Colon (tissue), 2 donors: ENCODE data around the gene CCNB1.
"Not testable (repeated sequence)": the region's sequence is repeated elsewhere in the genome, so short reads cannot be mapped to it uniquely, and the experiment has no call there.

Experiments used
- FAIRE-seq: peaks from 2 replicates; lab custom pipeline; 2012; peaks lifted over from hg19 to GRCh38; lab: Jason Lieb, UNC
- donor health status: control.
- donor health status: control.

CCNB1 gene

GRCh38 chr5:69187342-69187741 lies 20.4 kb downstream of the CCNB1 start:
- no peak for FAIRE-seq

DNA sequence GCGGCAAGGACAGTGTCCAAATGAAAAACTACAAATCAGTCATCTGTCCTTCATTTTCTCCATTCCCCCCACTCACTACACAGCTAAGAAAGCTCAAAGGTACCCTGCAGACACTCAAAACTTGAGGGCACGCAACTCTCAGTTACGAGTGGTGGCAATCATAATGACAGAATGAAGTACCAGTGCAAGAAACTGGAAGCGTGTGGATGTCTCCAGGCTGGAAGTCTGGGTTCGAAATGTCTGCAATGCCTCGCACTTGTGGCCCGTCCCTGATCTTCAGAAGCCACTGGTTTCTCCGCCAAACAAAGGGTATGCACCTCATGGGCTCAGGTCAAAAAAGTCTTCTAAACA lies 21.8 kb downstream of the CCNB1 start:
- no peak for FAIRE-seq

DNA sequence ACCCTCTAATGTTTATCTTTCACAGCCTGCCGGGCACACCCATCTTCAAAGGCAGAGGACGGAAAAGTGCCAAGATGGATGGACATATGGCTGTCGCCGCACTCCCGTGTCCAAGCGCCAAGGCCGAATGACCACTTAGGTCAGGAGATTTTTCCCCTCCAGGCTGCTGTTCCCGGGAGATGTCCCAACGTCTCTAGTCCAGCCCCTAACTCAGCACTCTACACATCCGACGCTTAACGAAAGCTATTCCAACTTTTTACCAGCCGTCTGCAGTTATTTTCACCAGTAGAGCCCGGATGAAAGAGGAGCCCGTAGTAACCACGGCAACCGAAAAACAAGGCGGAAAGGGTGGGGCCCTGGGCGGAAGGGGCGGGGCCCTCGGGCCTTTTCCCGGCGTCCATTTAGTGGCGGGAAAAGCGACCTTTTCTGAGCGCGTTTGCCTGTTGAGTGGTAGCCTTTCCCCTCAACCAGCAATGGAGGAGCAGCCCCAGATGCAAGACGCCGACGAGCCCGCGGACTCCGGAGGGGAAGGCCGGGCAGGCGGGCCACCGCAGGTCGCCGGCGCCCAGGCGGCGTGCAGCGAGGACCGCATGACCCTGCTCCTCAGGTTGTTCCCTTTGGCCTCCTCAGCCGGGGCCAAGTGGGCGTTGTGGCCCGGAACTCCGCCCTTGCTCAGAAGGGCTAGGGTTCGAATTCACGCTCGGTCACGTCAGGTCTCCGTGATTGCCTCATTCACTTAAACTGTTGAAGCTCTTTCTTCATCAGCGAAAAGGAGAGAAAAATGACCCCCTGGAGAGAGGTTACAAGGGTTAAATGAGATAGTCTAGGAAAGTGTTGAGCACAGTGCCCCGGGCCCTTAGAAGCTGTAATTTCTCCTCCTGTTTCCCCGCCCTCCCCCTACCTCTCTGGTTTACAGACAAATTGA lies 22.5 kb downstream of the CCNB1 start, which contains the start of gene CENPH:
Gene CENPH, plus strand, starts transcription at position 422 of the 925 bp plus-strand sequence. Its CDS starts 52 bp downstream, at position 474.
- no peak for FAIRE-seq

GRCh38 chr5:69202497-69202896 lies 35.5 kb downstream of the CCNB1 start:
- no peak for FAIRE-seq

- no peak for FAIRE-seq
Observed at GRCh38 chr5:69206528-69207190, 39.7 kb downstream of the CCNB1 start.

GRCh38 chr5:69209602-69210001 lies 42.7 kb downstream of the CCNB1 start:
- FAIRE-seq = no peak

- no peak for FAIRE-seq
Observed at GRCh38 chr5:69211200-69211599, 44.2 kb downstream of the CCNB1 start.

DNA sequence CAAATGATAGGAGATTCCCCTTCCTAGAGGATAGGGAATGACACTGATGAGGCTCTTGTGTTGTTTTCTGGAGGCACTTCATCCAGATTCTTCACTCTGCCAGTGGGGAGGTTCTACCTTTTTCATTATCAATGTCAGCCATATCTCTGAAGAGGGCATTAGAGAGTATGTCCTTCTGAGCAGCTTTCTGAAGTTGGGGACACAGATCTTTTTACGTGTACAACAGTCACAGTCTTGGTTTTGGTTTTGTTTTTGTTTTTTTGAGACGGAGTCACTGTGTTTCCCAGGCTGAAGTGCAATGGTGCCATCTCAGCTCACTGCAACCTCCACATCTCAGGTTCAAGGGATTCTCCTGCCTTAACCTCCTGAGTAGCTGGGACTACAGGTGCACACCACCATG lies 45.1 kb downstream of the CCNB1 start:
- no peak for FAIRE-seq

DNA sequence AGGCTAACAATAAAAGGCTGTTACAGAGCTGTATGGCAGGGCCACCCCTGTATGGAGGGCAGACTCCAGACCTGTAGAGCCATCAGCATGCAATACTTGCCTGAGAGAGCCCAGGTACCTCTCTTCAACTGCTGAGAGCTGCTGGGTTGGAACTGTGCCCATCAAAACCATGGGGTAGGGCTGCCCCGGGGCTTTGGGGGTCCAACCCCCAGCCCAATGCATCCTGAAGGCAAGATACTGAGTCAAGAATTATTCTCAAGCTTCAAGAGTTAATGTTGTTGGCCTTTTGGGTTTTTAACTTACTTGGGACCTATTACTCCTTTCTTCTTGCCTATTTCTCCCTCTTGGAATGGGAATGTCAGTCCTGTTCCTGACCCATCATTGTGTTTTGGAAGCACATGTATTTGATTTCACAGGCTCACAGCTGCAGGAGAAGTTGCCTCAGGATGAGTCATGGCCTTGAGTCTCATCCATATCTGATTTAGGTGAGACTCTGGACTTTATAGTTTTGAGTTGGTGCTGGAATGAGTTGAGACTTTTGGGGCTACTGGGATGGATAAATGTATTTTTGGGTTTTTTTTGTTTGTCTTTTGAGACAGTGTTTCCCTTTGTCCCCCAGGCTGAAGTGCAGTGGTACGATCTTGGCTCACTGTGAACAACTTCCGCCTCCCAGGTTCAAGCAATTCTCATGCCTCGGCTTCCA lies 46.7 kb downstream of the CCNB1 start:
- FAIRE-seq = no peak

- FAIRE-seq = no peak
Observed at GRCh38 chr5:69217151-69217511, 50.2 kb downstream of the CCNB1 start.

DNA sequence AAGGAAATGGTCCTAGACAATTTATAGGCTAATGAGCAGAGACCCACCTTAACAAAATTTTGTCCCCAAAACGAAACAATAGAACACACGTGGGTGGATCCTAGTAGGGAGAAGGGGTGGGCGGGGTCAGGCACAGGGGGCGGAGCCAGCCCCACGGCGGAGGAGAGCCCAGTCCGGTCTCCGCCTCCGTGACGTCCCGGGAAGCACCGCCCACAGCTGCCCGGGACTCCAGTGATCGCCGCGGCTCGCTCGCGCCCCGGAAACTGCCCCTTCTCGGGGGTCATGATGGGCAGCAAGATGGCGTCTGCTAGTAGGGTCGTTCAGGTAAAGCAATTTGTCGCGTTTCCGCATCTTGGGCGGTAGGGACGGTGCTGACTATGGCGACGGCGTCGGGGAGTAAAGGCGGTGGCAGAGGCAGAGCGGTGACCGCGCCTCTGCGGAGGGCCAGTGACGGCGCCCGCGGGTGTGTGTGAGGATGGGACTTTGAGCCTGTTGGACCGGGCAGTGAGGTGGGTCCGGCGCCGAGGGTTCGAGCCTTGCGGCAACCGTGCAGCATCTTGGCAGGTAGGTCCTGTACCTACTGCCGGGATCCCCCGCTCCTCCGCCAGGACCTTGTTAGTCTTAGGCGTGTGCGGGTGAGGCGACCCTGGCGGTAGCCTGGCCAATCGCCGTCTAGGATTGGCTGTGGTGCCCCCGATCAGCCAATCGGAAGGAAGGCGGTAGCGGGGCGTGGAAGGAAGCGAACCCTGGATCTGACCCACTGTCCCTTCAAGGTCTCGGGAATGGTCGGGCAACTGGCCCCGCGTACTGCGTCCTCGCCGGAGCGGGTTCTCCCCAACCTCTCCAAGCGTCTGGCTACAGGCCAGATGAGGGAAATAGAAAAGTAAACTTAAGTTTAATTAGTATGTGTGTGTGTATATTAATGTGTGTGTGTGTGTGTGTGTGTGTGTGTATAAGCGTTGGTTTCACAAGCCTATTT lies 50.9 kb downstream of the CCNB1 start:
- no peak for FAIRE-seq

DNA sequence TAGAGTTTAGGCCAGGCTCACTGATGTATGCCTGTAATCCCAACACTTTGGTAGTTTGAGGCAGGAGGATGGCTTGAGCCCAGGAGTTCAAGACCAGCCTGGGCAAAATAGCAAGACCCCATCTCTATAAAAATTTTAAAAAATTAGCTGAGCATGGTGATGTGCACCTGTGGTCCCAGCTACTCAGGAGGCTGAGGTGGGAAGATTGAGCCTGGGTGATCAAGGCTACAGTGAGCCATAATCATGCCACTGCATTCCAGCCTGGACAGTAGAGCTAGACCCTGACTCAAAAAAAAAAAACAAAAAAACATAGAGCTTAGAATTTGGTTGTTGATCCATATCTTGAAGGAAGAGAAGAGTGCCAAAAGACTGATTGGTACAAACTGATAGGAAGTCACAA lies 53.0 kb downstream of the CCNB1 start:
- FAIRE-seq = no peak

DNA sequence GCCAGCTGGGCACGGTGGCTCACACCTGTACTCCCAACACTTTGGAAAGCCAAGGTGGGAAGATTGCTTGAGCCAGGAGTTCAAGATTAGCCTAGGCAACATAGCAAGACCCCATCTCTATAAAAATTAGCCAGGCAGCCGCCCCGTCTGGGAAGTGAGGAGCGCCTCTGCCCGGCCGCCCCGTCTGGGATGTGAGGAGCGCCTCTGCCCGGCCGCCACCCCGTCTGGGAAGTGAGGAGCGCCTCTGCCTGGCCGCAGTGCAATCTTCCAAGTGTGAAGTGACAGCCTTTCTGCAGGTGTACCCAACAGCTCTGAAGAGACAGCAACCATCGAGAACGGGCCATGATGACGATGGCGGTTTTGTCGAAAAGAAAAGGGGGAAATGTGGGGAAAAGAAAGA lies 53.4 kb downstream of the CCNB1 start:
- not testable (repeated sequence) for FAIRE-seq

DNA sequence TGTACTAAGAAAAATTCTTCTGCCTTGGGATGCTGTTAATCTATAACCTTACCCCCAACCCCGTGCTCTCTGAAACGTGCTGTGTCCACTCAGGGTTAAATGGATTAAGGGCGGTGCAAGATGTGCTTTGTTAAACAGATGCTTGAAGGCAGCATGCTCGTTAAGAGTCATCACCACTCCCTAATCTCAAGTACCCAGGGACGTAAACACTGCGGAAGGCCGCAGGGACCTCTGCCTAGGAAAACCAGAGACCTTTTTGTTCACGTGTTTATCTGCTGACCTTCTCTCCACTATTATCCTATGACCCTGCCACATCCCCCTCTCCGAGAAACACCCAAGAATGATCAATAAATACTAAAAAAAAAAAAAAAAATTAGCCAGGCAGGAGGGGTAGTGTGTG lies 53.9 kb downstream of the CCNB1 start:
- not testable (repeated sequence) for FAIRE-seq

DNA sequence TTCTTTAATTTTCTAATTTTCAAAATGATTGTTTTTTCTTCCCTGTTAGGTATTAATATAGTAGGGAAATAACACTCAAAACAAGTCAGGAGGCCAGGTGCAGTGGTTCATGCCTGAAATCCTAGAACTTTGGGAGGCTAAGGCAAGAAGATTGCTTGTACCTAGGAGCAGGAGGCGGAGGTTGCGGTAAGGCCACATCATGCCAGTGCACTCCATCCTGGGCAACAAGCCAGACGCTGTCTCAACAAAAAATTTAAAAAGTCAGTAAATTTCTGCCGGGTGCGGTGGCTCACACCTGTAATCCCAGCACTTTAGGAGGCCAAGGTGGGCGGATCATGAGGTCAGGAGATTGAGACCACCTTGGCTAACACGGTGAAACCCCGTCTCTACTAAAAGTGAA lies 57.6 kb downstream of the CCNB1 start:
- FAIRE-seq = no peak

DNA sequence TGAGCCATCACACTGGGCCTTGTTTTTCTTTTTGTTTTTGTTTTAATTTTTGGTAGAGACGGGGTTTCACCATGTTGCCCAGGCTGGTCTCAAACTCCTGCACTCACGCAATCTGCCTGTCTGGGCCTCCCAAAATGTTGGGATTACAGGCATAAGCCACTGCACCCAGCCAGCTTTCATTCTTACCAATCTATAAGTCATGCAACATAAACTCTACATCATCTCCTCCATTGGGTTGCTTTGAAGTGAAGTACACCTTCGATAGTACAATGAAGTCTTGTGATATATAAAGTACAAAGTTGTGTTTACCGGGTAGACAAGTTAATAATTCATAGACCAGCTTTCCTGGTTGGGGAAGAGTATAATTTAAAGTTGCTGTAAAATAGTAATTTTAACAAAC lies 58.9 kb downstream of the CCNB1 start:
- no peak for FAIRE-seq
